Measurements from ENCODE around the gene AMACR.

GRCh38 chr5:34057118-34057517, 49.3 kb upstream of the AMACR start:
- TF ChIP-seq POLR2AphosphoS5 (IDR thresholded peaks at IDR 0.05; ENCODE audit: low read depth, low read length): no peak
- TF ChIP-seq TAF1 (IDR thresholded peaks at IDR 0.05; ENCODE audit: borderline replicate concordance, low read depth, low read length): no peak
- no peak for TF ChIP-seq POLR2A (IDR thresholded peaks at IDR 0.05; ENCODE audit: low read depth, low read length)

Measured in GM12892 (cell line).